ENCODE results near the gene RPLP2.

DNA sequence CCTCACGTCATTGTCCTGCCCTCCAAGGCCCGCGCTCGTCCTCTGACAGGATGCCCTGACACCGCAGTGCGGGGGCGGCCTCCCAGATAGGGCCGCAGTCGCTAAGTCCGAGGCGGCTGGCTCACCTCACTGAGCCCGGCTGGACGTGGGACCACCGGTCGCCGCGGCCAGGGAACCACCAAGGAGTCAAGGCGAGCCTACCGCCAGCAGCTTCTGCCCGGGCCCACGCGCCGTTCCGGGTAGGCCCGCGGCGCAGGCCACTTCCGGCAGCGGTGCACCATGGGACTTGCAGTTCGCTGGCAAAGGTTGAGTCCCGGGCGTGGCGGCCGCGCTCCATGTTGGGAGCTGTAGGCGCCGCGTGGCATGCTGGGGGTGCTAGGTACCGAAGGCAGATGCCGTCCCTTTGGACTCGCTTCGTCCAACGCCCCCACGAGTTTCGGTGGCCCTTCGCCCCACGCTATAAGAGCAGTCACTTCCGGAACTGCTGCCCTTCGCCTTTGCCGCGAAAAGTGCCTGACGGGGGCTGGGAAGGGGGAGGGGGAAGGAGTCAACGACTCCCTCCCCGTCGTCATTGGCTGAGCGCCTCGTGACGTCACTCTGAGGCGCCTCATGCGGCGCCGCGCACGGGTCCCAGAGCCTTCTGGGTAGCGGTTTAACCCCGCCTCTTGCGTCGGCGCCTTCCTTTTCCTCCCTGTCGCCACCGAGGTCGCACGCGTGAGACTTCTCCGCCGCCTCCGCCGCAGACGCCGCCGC lies at the start of gene RPLP2:
- TF ChIP-seq POLR2A (IDR thresholded peaks at IDR 0.05; ENCODE audit: low read length), result peak; percentile 94
- TF ChIP-seq GATA1 (IDR thresholded peaks at IDR 0.05; ENCODE audit: low read depth, low read length), result no peak
